Activated CD8-positive, alpha-beta T cell treated with anti-CD3 and anti-CD28 coated beads for 36 hours (primary cell): Measurements from ENCODE around the gene VPS37C. TPM values are rescaled to one million over a fixed set of nuclear protein-coding genes. Genes with fewer than 3 reads are reported as not detected.
A peak's percentile ranks its signal among the peaks of the same experiment; 100 is the strongest.

Experiments used
- ATAC-seq: fragments of 200-7000 bp; cut with Tn5 transposase; one replicate; pipeline ENCODE4 v1.10.0; 2021; ENCODE audit warnings: mild to moderate bottlenecking, moderate library complexity
- CTCF ChIA-PET: fragments of 350-600 bp; sonication (Branson Sonifier 250); formaldehyde crosslinking; loops from one replicate; lab custom pipeline; 2021; ENCODE audit warnings: antibody characterized with exemption; lab: Charles Lee
- POLR2A ChIA-PET: fragments of 350-600 bp; sonication (Branson Sonifier 250); formaldehyde crosslinking; loops from one replicate; lab custom pipeline; 2021; ENCODE audit warnings: antibody characterized with exemption; lab: Charles Lee
- DNase-seq: peaks from one replicate; pipeline ENCODE4 v3.0.0-alpha.2; 2020
- H3K27ac Mint-ChIP-seq: one replicate; pipeline ENCODE4 v1.8.0; 2021; ENCODE audit warnings: mild to moderate bottlenecking, mixed read lengths
- H3K27me3 Mint-ChIP-seq: one replicate; pipeline ENCODE4 v1.8.0; 2021; ENCODE audit warnings: mixed read lengths
- H3K36me3 Mint-ChIP-seq: one replicate; pipeline ENCODE4 v1.8.0; 2021; ENCODE audit warnings: low read depth, mixed read lengths
- H3K4me1 Mint-ChIP-seq: one replicate; pipeline ENCODE4 v1.8.0; 2021; ENCODE audit warnings: low read depth, mixed read lengths
- H3K4me3 Mint-ChIP-seq: one replicate; pipeline ENCODE4 v1.8.0; 2021; ENCODE audit warnings: mild to moderate bottlenecking, moderate library complexity, mixed read lengths
- H3K9me3 Mint-ChIP-seq: one replicate; pipeline ENCODE4 v1.8.0; 2021; ENCODE audit warnings: mixed read lengths
- CTCF ChIP-seq: fragments of 200-600 bp; IDR thresholded peaks from one replicate; pipeline ENCODE4 v1.8.0; 2022; ENCODE audit warnings: antibody characterized with exemption, mild to moderate bottlenecking
- intact Hi-C: fragments of 100-400 bp; cut with micrococcal nuclease; formaldehyde crosslinking; loops from one replicate; pipeline ENCODE4 v1.10.0; 2022
- total RNA-seq, 2 experiments: library from RNA; stranded (reverse); gene quantifications; one replicate each; pipeline ENCODE4 v1.2.3, GENCODE V29; 2021

VPS37C gene
- total RNA-seq, 2 experiments from 2014 or later = 6.6 to 7.2 TPM

- no peak for ATAC-seq
- ChIA-PET CTCF (interaction anchor here (1.3 to 1.7 kb wide), 2 partner anchors 25 to 32 kb away, joined by 4 to 8 read pairs; no protein-coding TSS in a partner anchor), POLR2A (interaction anchor here (0.6 kb wide), 1 partner anchor 46 kb away, joined by 7 read pairs; no protein-coding TSS in a partner anchor)
- Mint-ChIP-seq H3K27ac (no peak overlapping the region), H3K4me1 (peaks cover 23% of the 10 kb centered on the region), H3K36me3 (peaks cover 21% of the 10 kb centered on the region), H3K27me3 (no peaks in the 10 kb centered on the region), H3K9me3 (peaks cover 20% of the 10 kb centered on the region), H3K4me3 (no peak overlapping the region)
- DNase-seq = no peak
- TF ChIP-seq CTCF = no peak
- intact Hi-C loops = no loop called here
Measured at GRCh38 chr11:61155312-61155711, 5.9 kb downstream of the VPS37C start.

DNA sequence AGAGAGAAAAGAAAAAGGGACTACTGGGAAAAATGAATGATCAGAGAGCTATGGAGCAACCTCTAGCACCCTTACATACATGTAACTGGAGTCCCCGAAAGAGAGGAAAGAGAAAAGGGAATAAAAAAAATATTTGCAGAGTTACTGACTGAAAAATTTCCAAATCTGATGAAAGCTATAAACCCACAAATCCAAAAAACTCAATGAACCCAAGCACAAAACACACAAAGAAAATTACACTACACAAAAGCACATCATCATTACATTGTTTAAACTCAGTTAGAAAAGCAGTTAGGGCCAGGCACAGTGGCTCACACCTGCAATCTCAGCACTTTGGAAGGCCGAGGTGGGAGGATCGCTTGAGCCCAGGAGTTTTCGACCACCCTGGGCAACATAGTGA is 6.7 kb downstream of the VPS37C start:
- H3K27me3 Mint-ChIP-seq = no peaks in the 10 kb centered on the region

DNA sequence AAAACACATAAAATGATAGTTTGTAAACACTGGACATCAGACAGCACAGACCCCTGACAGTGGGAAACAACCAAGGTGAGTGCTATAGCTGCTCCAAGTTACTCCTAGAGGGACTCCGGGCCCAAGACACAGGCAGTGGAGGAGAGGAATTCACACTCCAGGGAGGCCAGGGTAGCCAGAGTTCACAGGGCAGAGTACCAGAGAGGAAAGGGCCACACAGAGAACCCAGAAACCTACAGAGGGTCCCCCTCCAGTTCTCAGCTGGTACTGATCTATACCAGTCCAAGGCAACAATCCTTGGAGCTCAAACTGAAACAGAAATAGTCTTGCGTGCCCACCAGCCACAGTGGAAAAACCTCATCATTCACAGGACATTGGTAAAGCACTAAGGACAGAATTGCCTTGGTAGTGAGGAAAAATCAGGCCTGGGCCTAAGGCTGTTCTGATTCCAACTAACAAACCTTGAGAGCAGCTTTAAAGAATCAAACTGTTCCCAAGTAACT is 7.6 kb downstream of the VPS37C start:
- H3K27ac Mint-ChIP-seq = no peak overlapping the region
- no peak for TF ChIP-seq CTCF
- ChIA-PET CTCF (interaction anchor here (0.5 to 1.3 kb wide), 3 partner anchors 21 to 24 kb away, joined by 3 read pairs; no protein-coding TSS in a partner anchor), POLR2A (interaction anchor here (0.7 to 1.1 kb wide), 2 partner anchors 10 to 25 kb away, joined by 3 read pairs; no protein-coding TSS in a partner anchor)
- H3K4me3 Mint-ChIP-seq = no peak overlapping the region
- peaks cover 12% of the 10 kb centered on the region for H3K4me1 Mint-ChIP-seq
- intact Hi-C loops = no loop called here
- DNase-seq (no peak), ATAC-seq (peak; percentile 49)
- peaks cover 21% of the 10 kb centered on the region for H3K36me3 Mint-ChIP-seq
- H3K27me3 Mint-ChIP-seq = no peaks in the 10 kb centered on the region
- H3K9me3 Mint-ChIP-seq = peaks cover 20% of the 10 kb centered on the region

More for the DNA sequence above, 6.7 kb downstream of the VPS37C start:
- no peak for ATAC-seq
- DNase-seq = no peak
- peaks cover 20% of the 10 kb centered on the region for H3K9me3 Mint-ChIP-seq
- peaks cover 21% of the 10 kb centered on the region for H3K36me3 Mint-ChIP-seq
- peaks cover 17% of the 10 kb centered on the region for H3K4me1 Mint-ChIP-seq
- POLR2A ChIA-PET = interaction anchor here (0.7 kb wide), 1 partner anchor 9 kb away, joined by 3 read pairs; no protein-coding TSS in a partner anchor
- no peak overlapping the region for H3K27ac Mint-ChIP-seq
- no peak overlapping the region for H3K4me3 Mint-ChIP-seq
- intact Hi-C loops = no loop called here
- CTCF ChIA-PET = interaction anchor here (0.5 to 1.7 kb wide), 6 partner anchors 20 to 256 kb away, joined by 3 to 8 read pairs (median 4); no protein-coding TSS in a partner anchor
- TF ChIP-seq CTCF = no peak

DNA sequence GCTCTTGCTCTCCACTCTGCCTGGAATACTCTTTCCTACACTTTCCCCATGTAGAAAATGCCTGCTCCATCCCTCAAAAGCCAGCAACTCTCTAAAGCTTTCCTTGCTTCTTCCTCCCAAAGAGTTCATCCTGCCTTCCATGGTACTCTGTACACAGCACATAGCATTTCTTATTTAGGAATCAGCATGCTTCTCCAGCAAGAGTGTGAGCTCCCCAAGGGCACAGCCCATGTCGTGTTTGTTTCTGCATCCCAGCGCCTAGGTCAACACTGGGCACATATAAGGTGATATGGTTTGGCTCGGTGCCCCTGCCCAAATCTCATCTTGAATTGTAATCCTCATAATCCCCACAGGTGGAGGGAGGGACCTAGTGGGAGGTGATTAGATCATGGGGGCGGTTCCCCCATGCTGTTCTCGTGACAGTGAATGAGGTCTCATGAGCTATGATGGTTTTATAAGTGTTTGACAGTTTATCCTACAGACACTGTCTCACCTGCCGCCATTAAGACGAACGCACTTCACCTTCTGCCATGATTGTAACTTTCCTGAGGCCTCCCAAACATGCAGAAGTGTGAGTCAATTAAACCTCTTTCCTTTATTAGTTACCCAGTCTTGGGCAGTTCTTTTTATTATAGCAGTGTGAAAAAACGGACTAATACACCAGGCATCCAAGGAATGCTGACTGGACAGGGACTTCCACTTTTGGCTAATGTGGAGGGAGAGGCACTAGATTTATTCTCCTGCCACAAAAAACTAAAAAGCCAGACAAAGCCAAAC is 8.2 kb downstream of the VPS37C start:
- Mint-ChIP-seq H3K9me3 (peaks cover 20% of the 10 kb centered on the region), H3K4me1 (peaks cover 9% of the 10 kb centered on the region), H3K36me3 (peaks cover 21% of the 10 kb centered on the region), H3K4me3 (no peak overlapping the region), H3K27ac (no peak overlapping the region), H3K27me3 (no peaks in the 10 kb centered on the region)
- intact Hi-C loops = no loop called here
- ATAC-seq (no peak), DNase-seq (no peak)
- no peak for TF ChIP-seq CTCF
- POLR2A ChIA-PET = interaction anchor here (1.1 to 1.5 kb wide), 2 partner anchors 13 to 24 kb away, joined by 3 to 4 read pairs; no protein-coding TSS in a partner anchor
- CTCF ChIA-PET = interaction anchor here (0.7 kb wide), 1 partner anchor 45 kb away, joined by 3 read pairs; no protein-coding TSS in a partner anchor
